ENCODE data around the gene TMEM134.

The TMEM134 gene

GRCh38 chr11:67423891-67424613 is 45.0 kb downstream of the TMEM134 start:
- DNase-seq (ENCODE audit: low read depth in 2 of 2, low spot score in 1 of 2), result no peak

GRCh38 chr11:67423466-67423865 is 45.6 kb downstream of the TMEM134 start:
- no peak for DNase-seq (ENCODE audit: low read depth in 2 of 2, low spot score in 1 of 2)

GRCh38 chr11:67422891-67423290 is 46.2 kb downstream of the TMEM134 start:
- DNase-seq (ENCODE audit: low read depth in 2 of 2, low spot score in 1 of 2), result no peak

GRCh38 chr11:67421430-67422031 is 47.5 kb downstream of the TMEM134 start:
- DNase-seq (ENCODE audit: low read depth in 2 of 2, low spot score in 1 of 2), result no peak

GRCh38 chr11:67420646-67421429 is 48.2 kb downstream of the TMEM134 start:
- peak; percentile 98 to 99 for DNase-seq (ENCODE audit: low read depth in 2 of 2, low spot score in 1 of 2)

- DNase-seq (ENCODE audit: low read depth in 2 of 2, low spot score in 1 of 2), result no peak
Measured at GRCh38 chr11:67420147-67420645, 48.9 kb downstream of the TMEM134 start.

- no peak for DNase-seq (ENCODE audit: low read depth in 2 of 2, low spot score in 1 of 2)
Measured at GRCh38 chr11:67419325-67420049, 49.6 kb downstream of the TMEM134 start.

GRCh38 chr11:67418476-67419281 is 50.4 kb downstream of the TMEM134 start:
- no peak for DNase-seq (ENCODE audit: low read depth in 2 of 2, low spot score in 1 of 2)

GRCh38 chr11:67417425-67417824 is 51.6 kb downstream of the TMEM134 start:
- no peak for DNase-seq (ENCODE audit: low read depth in 2 of 2, low spot score in 1 of 2)

- peak in 1 of 2 donors; percentile 74 for DNase-seq (ENCODE audit: low read depth in 2 of 2, low spot score in 1 of 2)
Measured at GRCh38 chr11:67416416-67417335, 52.4 kb downstream of the TMEM134 start.

GRCh38 chr11:67415501-67416304 is 53.3 kb downstream of the TMEM134 start, which contains the start of gene CARNS1:
Gene CARNS1 (plus strand): TSS chr11:67415678. CDS start chr11:67416200, 522 bp downstream.
- no peak for DNase-seq (ENCODE audit: low read depth in 2 of 2, low spot score in 1 of 2)

GRCh38 chr11:67413266-67413849 is 55.7 kb downstream of the TMEM134 start:
- no peak for DNase-seq (ENCODE audit: low read depth in 2 of 2, low spot score in 1 of 2)

- no peak for DNase-seq (ENCODE audit: low read depth in 2 of 2, low spot score in 1 of 2)
Measured at GRCh38 chr11:67412495-67413179, 56.4 kb downstream of the TMEM134 start.

GRCh38 chr11:67411785-67412152 is 57.3 kb downstream of the TMEM134 start:
- no peak for DNase-seq (ENCODE audit: low read depth in 2 of 2, low spot score in 1 of 2)
